ENCODE data around the gene FRMPD4.

FRMPD4 gene

GRCh38 chrX:12329476-12329875 lies 191.2 kb downstream of the FRMPD4 start:
- DNase-seq: no peak

GRCh38 chrX:12330841-12331240 lies 192.6 kb downstream of the FRMPD4 start:
- no peak overlapping the region for H3K4me2 ChIP-seq (ENCODE audit: low read depth, low read length)

More at GRCh38 chrX:12329476-12329875, 191.2 kb downstream of the FRMPD4 start:
- no peaks in the 10 kb centered on the region for H3K9me3 ChIP-seq (replicated peaks; ENCODE audit: insufficient read depth, low read length)
- no peaks in the 10 kb centered on the region for H3K79me2 ChIP-seq (ENCODE audit: low read length)
- no peaks in the 10 kb centered on the region for H3F3A ChIP-seq (ENCODE audit: insufficient read depth, low read length)
- no peaks in the 10 kb centered on the region for H3K9me2 ChIP-seq (replicated peaks; ENCODE audit: insufficient read depth, low read length)
- H3K27me3 ChIP-seq (replicated peaks; ENCODE audit: insufficient read depth, low read length): no peaks in the 10 kb centered on the region
- no peaks in the 10 kb centered on the region for H3K4me1 ChIP-seq (ENCODE audit: low read length)
- no peak for TF ChIP-seq EZH2phosphoT487 (IDR thresholded peaks at IDR 0.05; ENCODE audit: low read length)
- TF ChIP-seq, protein P1, sequence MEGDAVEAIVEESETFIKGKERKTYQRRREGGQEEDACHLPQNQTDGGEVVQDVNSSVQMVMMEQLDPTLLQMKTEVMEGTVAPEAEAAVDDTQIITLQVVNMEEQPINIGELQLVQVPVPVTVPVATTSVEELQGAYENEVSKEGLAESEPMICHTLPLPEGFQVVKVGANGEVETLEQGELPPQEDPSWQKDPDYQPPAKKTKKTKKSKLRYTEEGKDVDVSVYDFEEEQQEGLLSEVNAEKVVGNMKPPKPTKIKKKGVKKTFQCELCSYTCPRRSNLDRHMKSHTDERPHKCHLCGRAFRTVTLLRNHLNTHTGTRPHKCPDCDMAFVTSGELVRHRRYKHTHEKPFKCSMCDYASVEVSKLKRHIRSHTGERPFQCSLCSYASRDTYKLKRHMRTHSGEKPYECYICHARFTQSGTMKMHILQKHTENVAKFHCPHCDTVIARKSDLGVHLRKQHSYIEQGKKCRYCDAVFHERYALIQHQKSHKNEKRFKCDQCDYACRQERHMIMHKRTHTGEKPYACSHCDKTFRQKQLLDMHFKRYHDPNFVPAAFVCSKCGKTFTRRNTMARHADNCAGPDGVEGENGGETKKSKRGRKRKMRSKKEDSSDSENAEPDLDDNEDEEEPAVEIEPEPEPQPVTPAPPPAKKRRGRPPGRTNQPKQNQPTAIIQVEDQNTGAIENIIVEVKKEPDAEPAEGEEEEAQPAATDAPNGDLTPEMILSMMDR (IDR thresholded peaks at IDR 0.05; ENCODE audit: low read length): no peak
- TF ChIP-seq EZH2 (optimal IDR thresholded peaks at IDR 0.05; ENCODE audit: low read depth, low read length): no peak
- no peak overlapping the region for H3K9ac ChIP-seq (ENCODE audit: low read length)
- H3K36me3 ChIP-seq (replicated peaks; ENCODE audit: insufficient read depth, low read length): no peaks in the 10 kb centered on the region
- H3K4me2 ChIP-seq (ENCODE audit: low read depth, low read length): no peak overlapping the region
- no peak overlapping the region for H2AFZ ChIP-seq (ENCODE audit: low read length)
- H3K27ac ChIP-seq (ENCODE audit: low read length): no peak overlapping the region
- no peaks in the 10 kb centered on the region for H4K20me1 ChIP-seq (ENCODE audit: insufficient read depth, low read length)
- H3K4me3 ChIP-seq (ENCODE audit: low read length): no peak overlapping the region

GRCh38 chrX:12332786-12333347 lies 194.6 kb downstream of the FRMPD4 start:
- H3K9me3 ChIP-seq (replicated peaks; ENCODE audit: insufficient read depth, low read length): no peaks in the 10 kb centered on the region
- no peak overlapping the region for H3K9ac ChIP-seq (ENCODE audit: low read length)
- no peak overlapping the region for H3K4me3 ChIP-seq (ENCODE audit: low read length)
- no peaks in the 10 kb centered on the region for H3K36me3 ChIP-seq (replicated peaks; ENCODE audit: insufficient read depth, low read length)
- H3K27ac ChIP-seq (ENCODE audit: low read length): no peak overlapping the region
- no peaks in the 10 kb centered on the region for H4K20me1 ChIP-seq (ENCODE audit: insufficient read depth, low read length)
- H3K9me2 ChIP-seq (replicated peaks; ENCODE audit: insufficient read depth, low read length): no peaks in the 10 kb centered on the region
- no peak overlapping the region for H2AFZ ChIP-seq (ENCODE audit: low read length)
- H3K27me3 ChIP-seq (replicated peaks; ENCODE audit: insufficient read depth, low read length): no peaks in the 10 kb centered on the region
- no peaks in the 10 kb centered on the region for H3F3A ChIP-seq (ENCODE audit: insufficient read depth, low read length)
- no peaks in the 10 kb centered on the region for H3K4me1 ChIP-seq (ENCODE audit: low read length)
- H3K79me2 ChIP-seq (ENCODE audit: low read length): no peaks in the 10 kb centered on the region
- no peak for TF ChIP-seq EZH2phosphoT487 (IDR thresholded peaks at IDR 0.05; ENCODE audit: low read length)
- TF ChIP-seq, protein P1 (IDR thresholded peaks at IDR 0.05; ENCODE audit: low read length): no peak
- TF ChIP-seq EZH2 (optimal IDR thresholded peaks at IDR 0.05; ENCODE audit: low read depth, low read length): no peak
- no peak for DNase-seq
- H3K4me2 ChIP-seq (ENCODE audit: low read depth, low read length): no peak overlapping the region

More at GRCh38 chrX:12330841-12331240, 192.6 kb downstream of the FRMPD4 start:
- no peaks in the 10 kb centered on the region for H3K79me2 ChIP-seq (ENCODE audit: low read length)
- no peaks in the 10 kb centered on the region for H3K27me3 ChIP-seq (replicated peaks; ENCODE audit: insufficient read depth, low read length)
- H2AFZ ChIP-seq (ENCODE audit: low read length): no peak overlapping the region
- TF ChIP-seq EZH2 (optimal IDR thresholded peaks at IDR 0.05; ENCODE audit: low read depth, low read length): no peak
- TF ChIP-seq EZH2phosphoT487 (IDR thresholded peaks at IDR 0.05; ENCODE audit: low read length): no peak
- TF ChIP-seq, protein P1 (IDR thresholded peaks at IDR 0.05; ENCODE audit: low read length): no peak
- no peaks in the 10 kb centered on the region for H3K9me3 ChIP-seq (replicated peaks; ENCODE audit: insufficient read depth, low read length)
- H3K9me2 ChIP-seq (replicated peaks; ENCODE audit: insufficient read depth, low read length): no peaks in the 10 kb centered on the region
- H4K20me1 ChIP-seq (ENCODE audit: insufficient read depth, low read length): no peaks in the 10 kb centered on the region
- no peaks in the 10 kb centered on the region for H3F3A ChIP-seq (ENCODE audit: insufficient read depth, low read length)
- H3K4me1 ChIP-seq (ENCODE audit: low read length): no peaks in the 10 kb centered on the region
- no peaks in the 10 kb centered on the region for H3K36me3 ChIP-seq (replicated peaks; ENCODE audit: insufficient read depth, low read length)
- DNase-seq: no peak
- H3K9ac ChIP-seq (ENCODE audit: low read length): no peak overlapping the region
- no peak overlapping the region for H3K4me3 ChIP-seq (ENCODE audit: low read length)
- H3K27ac ChIP-seq (ENCODE audit: low read length): no peak overlapping the region
